Esophagus squamous epithelium (tissue), 4 donors: Measurements from ENCODE around the gene LIMCH1.

Experiments used
- CTCF ChIP-seq, 6 experiments: fragments of 450-650 bp in 4 of 6; fragments of 200-600 bp in 2 of 6; sonication (generic) in 2 of 6; IDR thresholded peaks; one replicate each; pipeline ENCODE4 v1.5.1; 2016 to 2019; ENCODE audit warnings: antibody characterized with exemption in 6 of 6, mild to moderate bottlenecking in 4 of 6, moderate library complexity in 4 of 6
- POLR2A ChIP-seq, 4 donors: fragments of 450-650 bp; IDR thresholded peaks; one replicate each; pipeline ENCODE4 v1.6.1; 2017; ENCODE audit warnings: antibody characterized with exemption in 4 of 4, mild to moderate bottlenecking in 4 of 4, moderate library complexity in 3 of 4

- TF ChIP-seq CTCF (IDR thresholded peaks at IDR 0.05) = no peak
- TF ChIP-seq POLR2A (IDR thresholded peaks at IDR 0.05) = no peak
Measured at GRCh38 chr4:41540687-41541086, 2.7 kb downstream of the LIMCH1 start.
